WERI-Rb-1 (cell line): ENCODE data around the gene CLEC18B.

Experiments used
- DNase-seq: peaks from one replicate; pipeline ENCODE4 v3.0.0-alpha.2; 2020
- H3K27ac ChIP-seq: fragments of 250-450 bp; sonication (Bioruptor Pico); 2 replicates; pipeline ENCODE4 v1.5.1; 2020; ENCODE audit warnings: mild to moderate bottlenecking, moderate library complexity
- H3K27me3 ChIP-seq: fragments of 250-450 bp; sonication (Bioruptor Pico); 2 replicates; pipeline ENCODE4 v1.5.1; 2021; ENCODE audit warnings: mild to moderate bottlenecking, low read depth, moderate library complexity; ENCODE audit not compliant: insufficient read depth, severe bottlenecking
- H3K36me3 ChIP-seq: fragments of 250-450 bp; sonication (Bioruptor Pico); 2 replicates; pipeline ENCODE4 v1.5.1; 2020; ENCODE audit warnings: mild to moderate bottlenecking, moderate library complexity
- H3K4me3 ChIP-seq: 2 replicates; pipeline ENCODE4 v1.5.1; 2011; ENCODE audit warnings: low read depth, mild to moderate bottlenecking, control low read depth, low read length
- H3K9me3 ChIP-seq: fragments of 250-450 bp; sonication (Bioruptor Pico); 2 replicates; pipeline ENCODE4 v1.5.1; 2021; ENCODE audit warnings: mild to moderate bottlenecking, moderate library complexity; ENCODE audit not compliant: severe bottlenecking
- CTCF ChIP-seq: IDR thresholded peaks from 2 replicates; pipeline ENCODE4 v1.5.1; 2011; ENCODE audit warnings: low read depth, mild to moderate bottlenecking, control low read depth, inconsistent platforms, low read length

Gene CLEC18B

GRCh38 chr16:74465281-74465680 is 44.0 kb upstream of the CLEC18B start:
- TF ChIP-seq CTCF, result no peak
- H3K27ac ChIP-seq, result no peak overlapping the region
- peaks cover 74% of the 10 kb centered on the region for H3K36me3 ChIP-seq

GRCh38 chr16:74463888-74464287 is 42.6 kb upstream of the CLEC18B start:
- Histone ChIP-seq H3K4me3 (no peak overlapping the region), H3K27me3 (no peaks in the 10 kb centered on the region)

More at GRCh38 chr16:74465281-74465680, 44.0 kb upstream of the CLEC18B start:
- Histone ChIP-seq H3K4me3 (no peak overlapping the region), H3K27me3 (no peaks in the 10 kb centered on the region), H3K9me3 (no peaks in the 10 kb centered on the region)
- no peak for DNase-seq

GRCh38 chr16:74462361-74462760 is 41.1 kb upstream of the CLEC18B start:
- no peaks in the 10 kb centered on the region for H3K9me3 ChIP-seq
- H3K27ac ChIP-seq, result no peak overlapping the region
- H3K27me3 ChIP-seq, result no peaks in the 10 kb centered on the region
- TF ChIP-seq CTCF, result no peak
- H3K36me3 ChIP-seq, result peaks cover 61% of the 10 kb centered on the region
- no peak overlapping the region for H3K4me3 ChIP-seq
- DNase-seq, result no peak

More at GRCh38 chr16:74463888-74464287, 42.6 kb upstream of the CLEC18B start:
- H3K36me3 ChIP-seq, result peaks cover 66% of the 10 kb centered on the region
- no peaks in the 10 kb centered on the region for H3K9me3 ChIP-seq
- no peak overlapping the region for H3K27ac ChIP-seq
- DNase-seq, result no peak
- no peak for TF ChIP-seq CTCF

GRCh38 chr16:74461826-74462225 is 40.5 kb upstream of the CLEC18B start:
- TF ChIP-seq CTCF, result no peak
- peaks cover 61% of the 10 kb centered on the region for H3K36me3 ChIP-seq
- no peak overlapping the region for H3K27ac ChIP-seq
- H3K4me3 ChIP-seq, result no peak overlapping the region
- no peaks in the 10 kb centered on the region for H3K9me3 ChIP-seq
- H3K27me3 ChIP-seq, result no peaks in the 10 kb centered on the region
- DNase-seq, result no peak

GRCh38 chr16:74460542-74460941 is 39.3 kb upstream of the CLEC18B start:
- Histone ChIP-seq H3K36me3 (peaks cover 66% of the 10 kb centered on the region), H3K27me3 (no peaks in the 10 kb centered on the region), H3K27ac (no peak overlapping the region), H3K9me3 (no peaks in the 10 kb centered on the region), H3K4me3 (no peak overlapping the region)
- DNase-seq, result no peak
- no peak for TF ChIP-seq CTCF

GRCh38 chr16:74456290-74456625 is 35.0 kb upstream of the CLEC18B start:
- no peak overlapping the region for H3K4me3 ChIP-seq
- H3K27ac ChIP-seq, result no peak overlapping the region
- no peaks in the 10 kb centered on the region for H3K27me3 ChIP-seq
- DNase-seq, result no peak
- peaks cover 59% of the 10 kb centered on the region for H3K36me3 ChIP-seq
- no peaks in the 10 kb centered on the region for H3K9me3 ChIP-seq
- no peak for TF ChIP-seq CTCF
